ENCODE data around the gene CERS6.

The CERS6 gene

DNA sequence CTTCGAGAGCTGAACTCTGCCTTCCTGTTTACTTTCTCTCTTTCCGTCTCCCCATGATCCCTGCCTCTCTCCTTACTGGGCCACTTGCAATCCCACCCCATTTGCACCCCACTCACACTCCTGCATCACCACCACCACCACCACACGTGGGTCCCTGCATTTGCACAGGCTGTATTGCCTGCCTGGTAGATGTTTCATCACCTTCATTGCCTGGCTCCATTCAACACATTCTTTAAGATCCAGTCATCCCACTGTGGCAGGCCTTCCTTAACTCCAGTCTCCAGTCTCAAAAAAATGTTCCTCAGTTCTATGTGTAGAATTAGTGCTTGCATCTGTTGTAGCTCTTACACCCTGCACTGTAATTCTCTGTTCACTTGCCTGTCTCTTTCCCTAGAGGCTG is 360.3 kb downstream of the CERS6 start:
- TF ChIP-seq, protein P1, sequence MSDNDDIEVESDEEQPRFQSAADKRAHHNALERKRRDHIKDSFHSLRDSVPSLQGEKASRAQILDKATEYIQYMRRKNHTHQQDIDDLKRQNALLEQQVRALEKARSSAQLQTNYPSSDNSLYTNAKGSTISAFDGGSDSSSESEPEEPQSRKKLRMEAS (IDR thresholded peaks at IDR 0.05; ENCODE audit: low read depth, low read length), result no peak
- no peak for TF ChIP-seq MYC (IDR thresholded peaks at IDR 0.05; ENCODE audit: low read depth, low read length)
- no peak for TF ChIP-seq POLR2A (IDR thresholded peaks at IDR 0.05; ENCODE audit: extremely low read depth, insufficient read length)
- TF ChIP-seq, protein P2, sequence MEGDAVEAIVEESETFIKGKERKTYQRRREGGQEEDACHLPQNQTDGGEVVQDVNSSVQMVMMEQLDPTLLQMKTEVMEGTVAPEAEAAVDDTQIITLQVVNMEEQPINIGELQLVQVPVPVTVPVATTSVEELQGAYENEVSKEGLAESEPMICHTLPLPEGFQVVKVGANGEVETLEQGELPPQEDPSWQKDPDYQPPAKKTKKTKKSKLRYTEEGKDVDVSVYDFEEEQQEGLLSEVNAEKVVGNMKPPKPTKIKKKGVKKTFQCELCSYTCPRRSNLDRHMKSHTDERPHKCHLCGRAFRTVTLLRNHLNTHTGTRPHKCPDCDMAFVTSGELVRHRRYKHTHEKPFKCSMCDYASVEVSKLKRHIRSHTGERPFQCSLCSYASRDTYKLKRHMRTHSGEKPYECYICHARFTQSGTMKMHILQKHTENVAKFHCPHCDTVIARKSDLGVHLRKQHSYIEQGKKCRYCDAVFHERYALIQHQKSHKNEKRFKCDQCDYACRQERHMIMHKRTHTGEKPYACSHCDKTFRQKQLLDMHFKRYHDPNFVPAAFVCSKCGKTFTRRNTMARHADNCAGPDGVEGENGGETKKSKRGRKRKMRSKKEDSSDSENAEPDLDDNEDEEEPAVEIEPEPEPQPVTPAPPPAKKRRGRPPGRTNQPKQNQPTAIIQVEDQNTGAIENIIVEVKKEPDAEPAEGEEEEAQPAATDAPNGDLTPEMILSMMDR (IDR thresholded peaks at IDR 0.05; ENCODE audit: low read depth, low read length), result no peak
- DNase-seq (ENCODE audit: low read depth), result no peak
- no peak overlapping the region for H3K4me3 ChIP-seq (ENCODE audit: low read depth, low read length)

DNA sequence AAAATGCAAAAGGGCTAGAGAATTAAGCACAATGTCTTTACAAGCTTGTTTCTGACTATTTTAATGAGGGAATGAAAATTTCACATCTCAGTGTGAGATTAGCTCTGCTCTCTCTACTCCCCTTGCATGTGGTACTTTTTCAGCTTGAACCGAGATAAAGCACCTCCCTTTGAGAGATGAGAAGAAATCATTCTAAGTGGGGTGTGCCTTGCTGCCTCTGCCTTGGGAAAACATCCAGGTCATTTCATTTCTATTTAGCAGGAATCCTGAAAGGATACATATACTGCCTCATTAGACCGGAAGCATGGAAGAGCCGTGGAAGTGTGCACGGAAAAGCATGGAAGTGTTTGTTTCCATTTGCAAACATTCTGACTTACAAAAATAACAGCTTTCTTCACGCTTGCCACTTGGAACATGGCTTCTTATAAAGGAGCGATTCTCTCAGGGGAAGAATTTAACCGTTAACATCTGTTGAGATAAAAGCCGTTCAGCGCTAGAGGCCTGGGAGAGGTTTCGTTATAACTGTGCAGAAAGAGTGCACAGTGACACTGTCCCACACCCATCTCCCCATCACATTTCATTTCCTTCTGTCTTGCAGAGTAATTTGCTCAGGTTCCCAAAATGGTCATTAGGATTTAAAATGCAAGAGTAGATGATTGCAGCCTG is 363.1 kb downstream of the CERS6 start:
- no peak for DNase-seq (ENCODE audit: low read depth)
- no peak for TF ChIP-seq POLR2A (IDR thresholded peaks at IDR 0.05; ENCODE audit: extremely low read depth, insufficient read length)
- TF ChIP-seq, protein P2 (IDR thresholded peaks at IDR 0.05; ENCODE audit: low read depth, low read length), result no peak
- no peak for TF ChIP-seq MYC (IDR thresholded peaks at IDR 0.05; ENCODE audit: low read depth, low read length)
- TF ChIP-seq, protein P1 (IDR thresholded peaks at IDR 0.05; ENCODE audit: low read depth, low read length), result no peak
- no peak overlapping the region for H3K4me3 ChIP-seq (ENCODE audit: low read depth, low read length)

DNA sequence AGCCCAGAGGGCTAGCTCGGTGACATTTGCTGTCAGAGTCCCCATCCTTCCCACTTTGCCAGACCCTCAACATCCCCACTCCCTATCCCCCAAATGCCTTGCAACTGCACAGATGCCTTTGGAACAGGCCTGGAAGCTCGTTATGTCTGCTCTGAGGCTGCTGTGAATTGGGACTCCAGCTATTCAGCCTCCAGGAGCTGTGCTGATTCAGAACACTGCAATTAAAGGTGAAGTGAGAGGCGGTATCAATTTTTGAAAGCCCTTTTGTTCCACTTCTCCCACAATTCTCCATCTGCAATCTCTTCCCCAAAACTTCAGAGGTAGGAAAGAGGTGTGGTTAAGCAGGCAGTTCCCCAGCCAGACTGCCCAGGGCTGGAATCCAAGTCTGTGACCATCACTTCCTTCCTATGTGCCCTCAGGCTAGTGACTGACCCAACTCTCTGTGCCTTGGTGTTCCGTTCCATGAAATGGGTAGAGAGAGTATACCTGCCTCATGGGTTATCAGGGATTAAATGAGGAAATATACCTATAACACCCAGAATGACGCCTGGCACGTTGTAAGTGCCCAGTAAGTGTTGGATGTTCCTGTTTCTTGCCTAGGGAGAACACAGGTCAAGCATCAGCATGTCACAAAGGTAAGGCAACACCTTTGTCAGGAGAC is 363.9 kb downstream of the CERS6 start:
- TF ChIP-seq POLR2A (IDR thresholded peaks at IDR 0.05; ENCODE audit: extremely low read depth, insufficient read length) (no peak), MYC (IDR thresholded peaks at IDR 0.05; ENCODE audit: low read depth, low read length) (no peak)
- TF ChIP-seq, protein P1 (IDR thresholded peaks at IDR 0.05; ENCODE audit: low read depth, low read length), result no peak
- TF ChIP-seq, protein P2 (IDR thresholded peaks at IDR 0.05; ENCODE audit: low read depth, low read length), result no peak
- no peak overlapping the region for H3K4me3 ChIP-seq (ENCODE audit: low read depth, low read length)
- DNase-seq (ENCODE audit: low read depth), result no peak

DNA sequence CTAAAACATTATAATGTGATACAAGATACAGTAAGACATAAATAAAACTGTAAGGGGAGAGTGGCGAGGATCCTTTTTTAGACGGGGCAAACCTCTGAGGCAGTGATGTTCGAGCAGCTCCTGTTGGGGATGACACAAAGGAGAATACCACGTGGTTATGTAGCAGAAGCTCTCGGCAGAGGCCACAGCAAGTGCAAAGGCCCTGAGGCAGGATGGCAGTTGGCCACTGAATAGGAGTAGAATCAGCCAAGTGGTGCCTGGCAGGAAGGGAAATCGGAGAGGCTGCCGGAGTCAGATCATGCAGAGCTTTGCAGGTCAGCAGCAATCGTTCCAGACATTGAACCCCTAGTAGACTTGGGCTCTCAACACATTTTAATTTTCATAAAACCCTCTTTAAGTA is 365.5 kb downstream of the CERS6 start:
- no peak for TF ChIP-seq POLR2A (IDR thresholded peaks at IDR 0.05; ENCODE audit: extremely low read depth, insufficient read length)
- TF ChIP-seq MYC (IDR thresholded peaks at IDR 0.05; ENCODE audit: low read depth, low read length), result no peak
- TF ChIP-seq, protein P1 (IDR thresholded peaks at IDR 0.05; ENCODE audit: low read depth, low read length), result no peak
- TF ChIP-seq, protein P2 (IDR thresholded peaks at IDR 0.05; ENCODE audit: low read depth, low read length), result no peak

DNA sequence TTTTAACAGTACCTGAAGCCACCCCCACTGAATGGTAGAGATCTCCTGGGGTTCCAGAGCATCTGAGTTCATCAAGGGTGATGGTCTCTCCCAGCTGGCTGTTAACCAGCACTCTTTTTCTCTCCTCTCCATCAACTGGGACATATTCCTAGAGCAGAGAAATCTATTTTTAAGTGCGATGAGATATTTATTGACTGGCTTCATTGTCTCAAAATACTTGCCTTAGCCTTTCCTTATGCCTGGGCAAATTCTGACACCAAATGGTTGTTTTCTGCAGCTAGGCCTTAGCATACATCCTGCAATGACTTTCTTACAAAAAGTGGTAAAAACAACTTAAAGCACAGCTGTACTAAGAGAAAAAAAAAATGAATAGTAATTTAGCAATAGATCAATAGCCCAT is 365.9 kb downstream of the CERS6 start:
- no peak for DNase-seq (ENCODE audit: low read depth)
- no peak overlapping the region for H3K4me3 ChIP-seq (ENCODE audit: low read depth, low read length)
- TF ChIP-seq, protein P1 (IDR thresholded peaks at IDR 0.05; ENCODE audit: low read depth, low read length), result no peak
- TF ChIP-seq POLR2A (IDR thresholded peaks at IDR 0.05; ENCODE audit: extremely low read depth, insufficient read length) (no peak), MYC (IDR thresholded peaks at IDR 0.05; ENCODE audit: low read depth, low read length) (no peak)
- TF ChIP-seq, protein P2 (IDR thresholded peaks at IDR 0.05; ENCODE audit: low read depth, low read length), result no peak

More for the DNA sequence above, 365.5 kb downstream of the CERS6 start:
- H3K4me3 ChIP-seq (ENCODE audit: low read depth, low read length), result no peak overlapping the region
- DNase-seq (ENCODE audit: low read depth), result no peak
